HG02970 (cell line): ENCODE data around the gene ATRNL1.
"Not testable (repeated sequence)": the region's sequence is repeated elsewhere in the genome, so short reads cannot be mapped to it uniquely, and the experiment has no call there.

Experiments
- ATAC-seq: cut with Tn5 transposase; IDR thresholded peaks from one replicate; pipeline ENCODE4 v1.9.1; 2021; ENCODE audit warnings: mild to moderate bottlenecking, moderate library complexity, moderate number of reproducible peaks; ENCODE audit not compliant: unreplicated experiment, low FRiP score

Gene ATRNL1

GRCh38 chr10:115409347-115409746, 316.2 kb downstream of the ATRNL1 start:
- ATAC-seq: no peak

DNA sequence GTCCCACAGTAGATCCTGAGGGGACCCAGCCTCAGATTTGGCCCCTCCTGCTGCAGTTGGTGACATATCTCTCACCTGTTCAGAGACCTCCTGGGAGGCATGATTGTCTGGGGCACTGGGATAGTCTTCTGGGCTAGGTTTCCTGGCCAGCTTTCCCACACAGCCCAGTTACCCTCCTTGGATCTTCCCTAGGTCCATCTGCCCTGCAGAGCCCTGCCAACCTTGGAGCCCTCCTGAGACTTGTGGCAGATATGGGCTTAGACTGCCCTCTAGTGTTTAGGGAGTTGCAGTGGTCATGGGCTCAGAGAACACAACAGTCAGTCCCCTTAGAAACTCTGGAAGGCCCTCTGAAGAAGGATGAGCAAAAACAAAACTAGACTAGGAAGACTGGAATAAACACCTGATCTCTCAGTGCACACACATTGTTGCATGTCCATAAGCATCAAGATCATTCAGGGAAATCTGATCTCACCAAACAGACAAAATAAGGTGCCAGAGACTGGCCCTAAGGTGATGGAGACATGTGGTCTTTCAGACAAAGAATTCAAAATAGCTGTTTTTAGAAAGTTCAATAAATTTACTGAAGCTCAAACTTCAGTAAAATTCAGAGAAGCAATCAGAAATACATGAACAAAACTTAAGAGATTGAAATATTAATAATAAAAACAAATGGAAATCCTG, 324.6 kb downstream of the ATRNL1 start:
- peak; percentile 86 for ATAC-seq

GRCh38 chr10:115422624-115423023, 329.5 kb downstream of the ATRNL1 start:
- ATAC-seq: no peak

- no peak for ATAC-seq
These were observed 334.4 kb downstream of the ATRNL1 start for GRCh38 chr10:115427611-115428010.

DNA sequence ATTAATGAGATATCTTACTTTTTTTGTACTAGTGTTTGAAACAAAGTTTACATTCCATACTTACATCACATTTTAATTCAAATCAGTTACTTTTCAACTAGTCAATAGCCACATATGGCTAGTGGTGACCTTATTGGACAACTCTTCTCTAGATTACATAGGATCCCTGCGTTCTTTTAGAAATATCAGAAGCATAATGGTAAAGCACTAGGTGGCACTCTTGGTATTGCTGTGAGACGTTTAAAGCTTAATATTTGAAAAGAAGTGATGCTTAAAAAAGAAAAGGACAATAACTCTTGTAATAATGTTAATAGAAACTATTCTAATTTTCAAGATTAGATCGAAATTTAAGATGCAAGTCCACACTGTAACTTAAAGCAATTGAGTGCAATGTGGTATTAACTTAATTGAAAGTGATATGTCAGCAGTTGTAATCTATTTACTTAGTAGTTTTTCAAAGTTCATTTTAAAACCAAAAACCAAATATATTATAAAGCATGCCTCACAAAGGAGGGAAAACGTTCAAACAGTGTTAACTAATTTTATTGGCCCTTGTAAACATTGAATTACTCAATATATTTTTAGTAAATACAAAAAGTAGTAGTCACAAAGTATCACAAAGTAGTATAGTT, 339.1 kb downstream of the ATRNL1 start:
- ATAC-seq: no peak

- ATAC-seq: no peak
These were observed 343.8 kb downstream of the ATRNL1 start for GRCh38 chr10:115436999-115437398.

DNA sequence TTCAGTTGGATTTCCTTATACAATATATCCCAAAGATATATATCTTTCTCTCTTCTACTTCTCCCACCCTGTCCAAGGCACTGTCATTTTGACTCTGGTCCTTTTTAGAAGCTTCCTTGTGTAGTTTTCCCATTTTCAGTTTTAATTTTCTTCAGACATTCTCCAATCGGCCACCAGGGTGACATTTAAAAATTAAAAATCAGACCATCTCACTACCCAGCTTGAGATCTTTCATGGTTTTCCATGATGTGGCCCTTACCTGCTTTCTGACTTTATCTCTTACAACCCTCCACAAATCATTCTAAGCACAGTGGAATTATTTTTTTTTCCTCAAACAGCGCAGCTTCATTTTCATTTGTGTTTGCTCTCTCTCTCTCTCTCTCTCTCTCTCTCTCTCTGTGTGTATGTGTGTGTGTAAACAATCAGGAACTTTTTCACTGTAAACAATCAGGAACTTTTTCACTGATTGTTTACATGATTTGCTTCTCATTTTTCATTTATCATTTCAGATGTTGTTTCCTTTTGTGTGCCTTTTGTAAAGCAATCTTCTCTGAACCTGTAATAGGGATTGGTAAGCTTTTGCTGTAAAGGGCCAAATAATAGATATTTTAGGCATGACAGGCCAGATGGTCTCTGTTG, 348.9 kb downstream of the ATRNL1 start:
- no peak for ATAC-seq

DNA sequence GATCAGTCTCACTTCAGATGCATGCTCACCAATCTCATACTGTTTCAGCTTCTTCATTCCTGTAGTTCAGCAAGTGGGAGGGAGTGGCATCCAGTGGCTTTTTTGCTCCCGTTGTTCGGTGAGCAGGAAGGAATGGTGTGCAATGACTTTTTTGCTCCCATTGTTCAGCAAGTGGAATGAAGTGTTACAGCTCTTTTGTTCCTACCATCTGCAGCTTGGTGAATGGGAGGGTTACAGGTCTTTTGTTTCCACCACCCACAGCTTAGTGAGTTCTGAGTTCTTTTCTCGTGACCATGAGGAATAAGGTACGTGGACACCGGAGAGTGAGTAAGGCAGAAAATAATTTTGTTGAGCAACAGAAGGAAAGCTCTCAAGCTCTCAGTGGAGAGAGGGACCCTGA, 363.6 kb downstream of the ATRNL1 start:
- ATAC-seq: no peak

- no peak for ATAC-seq
These were observed 390.1 kb downstream of the ATRNL1 start for GRCh38 chr10:115483294-115483693.

GRCh38 chr10:115491526-115492140, 398.5 kb downstream of the ATRNL1 start:
- ATAC-seq: no peak

DNA sequence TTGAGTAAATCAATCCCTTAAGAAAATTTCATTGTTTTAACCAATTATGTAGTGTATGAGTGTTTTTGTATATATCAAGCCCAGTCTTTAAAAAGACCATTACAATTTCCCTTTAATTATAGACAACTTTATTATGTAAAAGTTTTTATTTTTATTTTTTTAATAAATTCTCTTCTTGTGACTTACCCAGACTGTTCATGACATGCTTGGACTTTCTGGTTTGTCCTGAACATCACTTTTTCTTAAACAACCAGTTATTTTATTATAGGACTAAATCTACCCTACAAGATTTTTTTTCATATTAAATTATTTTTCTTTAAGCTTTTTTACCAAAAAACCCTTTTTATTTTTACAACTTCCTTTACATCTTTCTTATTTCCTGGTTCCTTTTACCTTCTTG, 410.4 kb downstream of the ATRNL1 start:
- no peak for ATAC-seq

- no peak for ATAC-seq
These were observed 421.7 kb downstream of the ATRNL1 start for GRCh38 chr10:115514895-115515294.

DNA sequence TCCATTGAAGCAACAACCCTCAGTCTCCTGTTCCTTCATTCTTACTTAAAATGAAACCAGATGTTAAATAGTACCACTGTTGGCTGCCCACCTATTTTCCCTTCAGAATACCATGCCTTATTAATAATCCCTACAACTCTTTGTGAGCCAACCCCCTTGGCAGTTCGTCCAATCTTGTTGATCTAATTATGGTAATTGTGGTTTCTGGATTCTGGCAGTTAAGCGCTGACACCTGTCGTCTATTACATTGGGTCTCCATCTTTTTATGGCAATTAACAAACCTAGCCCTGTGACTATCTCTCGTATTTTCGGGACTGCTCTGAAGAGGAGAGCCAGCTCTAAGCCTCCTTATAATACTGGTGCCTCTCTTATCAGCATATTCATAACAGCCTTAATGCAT, 432.0 kb downstream of the ATRNL1 start:
- ATAC-seq: no peak

DNA sequence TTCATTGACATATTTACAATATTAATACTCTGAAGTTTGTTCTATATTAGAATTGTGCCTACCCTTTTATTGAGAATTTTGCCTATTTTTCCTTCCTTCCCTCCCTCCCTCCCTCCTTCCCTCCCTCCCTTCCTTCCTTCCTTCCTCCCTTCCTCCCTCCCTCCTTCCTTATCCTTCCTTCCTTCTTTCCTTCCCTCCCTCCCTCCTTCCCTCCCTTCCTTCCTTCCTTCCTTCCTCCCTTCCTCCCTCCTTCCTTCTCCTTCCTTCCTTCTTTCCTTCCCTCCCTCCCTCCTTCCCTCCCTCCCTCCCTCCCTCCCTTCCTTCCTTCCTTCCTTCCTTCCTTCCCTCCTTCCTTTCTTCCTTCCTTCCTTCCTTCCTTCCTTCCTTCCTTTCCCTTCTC, 434.5 kb downstream of the ATRNL1 start:
- ATAC-seq: not testable (repeated sequence)

- not testable (repeated sequence) for ATAC-seq
These were observed 443.2 kb downstream of the ATRNL1 start for GRCh38 chr10:115536401-115536800.

- ATAC-seq: no peak
These were observed 446.1 kb downstream of the ATRNL1 start for GRCh38 chr10:115539142-115539762.

- no peak for ATAC-seq
These were observed 462.8 kb downstream of the ATRNL1 start for GRCh38 chr10:115555887-115556402.

DNA sequence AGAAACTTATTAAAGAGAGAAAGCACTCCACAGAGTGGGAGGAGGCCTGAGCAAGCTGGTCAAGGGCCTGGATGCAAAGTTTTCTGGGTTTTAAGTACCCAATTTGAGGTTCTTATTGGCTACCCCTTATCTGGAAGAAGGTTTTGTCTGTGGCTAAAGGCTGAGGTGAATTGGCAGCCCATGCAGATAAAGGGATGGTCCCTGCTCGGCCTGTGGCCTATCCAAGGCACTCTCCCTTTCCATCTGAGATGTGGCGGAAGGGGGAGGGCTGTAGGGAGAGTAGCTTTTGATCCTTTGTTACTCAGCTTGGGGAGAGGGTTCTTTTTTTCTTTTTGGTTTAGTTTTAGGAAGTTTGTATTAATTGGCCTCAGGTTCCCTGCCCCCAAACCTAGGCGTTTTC, 465.1 kb downstream of the ATRNL1 start:
- no peak for ATAC-seq

DNA sequence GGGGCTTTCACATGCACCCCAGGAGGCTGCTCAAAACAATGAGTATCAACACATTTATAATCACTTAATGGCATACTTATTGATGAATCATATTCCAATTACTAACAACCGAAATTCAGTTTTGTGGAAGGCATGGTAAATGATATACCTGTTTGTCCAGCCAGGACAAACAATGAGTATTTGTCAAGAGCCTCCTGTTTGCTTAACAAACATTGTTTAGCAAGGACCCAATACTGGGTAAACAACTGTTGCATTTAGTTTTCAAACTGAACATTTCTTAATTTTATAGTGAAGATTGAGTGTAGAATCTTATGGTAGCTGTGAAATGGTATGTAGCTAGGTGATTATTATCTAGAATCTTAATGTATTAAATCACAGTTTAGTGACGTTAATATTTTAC, 473.7 kb downstream of the ATRNL1 start:
- ATAC-seq: no peak

GRCh38 chr10:115572740-115573455, 479.7 kb downstream of the ATRNL1 start:
- ATAC-seq: no peak
